CD4-positive, CD25-positive, alpha-beta regulatory T cell (primary cell): ENCODE results near the gene CD300LB. TPM values are rescaled to one million over a fixed set of nuclear protein-coding genes. Genes with fewer than 3 reads are reported as not detected.

Experiments used
- ATAC-seq, 2 donors: fragments of 150-1000 bp; cut with Tn5 transposase; one replicate each; pipeline ENCODE4 v1.10.0; 2021; ENCODE audit warnings: low read depth in 2 of 2, moderate number of reproducible peaks in 2 of 2, moderate library complexity in 1 of 2
- DNase-seq, 3 donors: peaks; one replicate each; pipeline versions ENCODE4 v3.0.0 to v3.0.0-alpha.2; 2012 to 2022; ENCODE audit warnings: mixed read lengths in 1 of 3
- H3K27ac ChIP-seq: one replicate; pipeline ENCODE4 v1.7.0; 2013; ENCODE audit warnings: mild to moderate bottlenecking, low read length; ENCODE audit not compliant: insufficient read depth, poor library complexity, severe bottlenecking
- H3K27me3 ChIP-seq: one replicate; pipeline ENCODE4 v1.7.0; 2013; ENCODE audit warnings: low read length; ENCODE audit not compliant: control insufficient read depth, insufficient read depth
- H3K36me3 ChIP-seq: one replicate; pipeline ENCODE4 v1.7.0; 2013; ENCODE audit warnings: mild to moderate bottlenecking, low read length, moderate library complexity; ENCODE audit not compliant: control insufficient read depth, insufficient read depth
- H3K4me1 ChIP-seq: 2 replicates; pipeline ENCODE4 v1.7.0; 2013; ENCODE audit warnings: mild to moderate bottlenecking, low read length; ENCODE audit not compliant: insufficient read depth, control insufficient read depth, poor library complexity, severe bottlenecking
- H3K4me3 ChIP-seq: one replicate; pipeline ENCODE4 v1.7.0; 2013; ENCODE audit warnings: low read depth, mild to moderate bottlenecking, low read length, moderate library complexity
- H3K9me3 ChIP-seq, 2 experiments: 1 replicate in 1 of 2; 2 replicates in 1 of 2; pipeline ENCODE4 v1.7.0; 2013; ENCODE audit warnings: low read length in 2 of 2, mild to moderate bottlenecking in 1 of 2, moderate library complexity in 1 of 2; ENCODE audit not compliant: control insufficient read depth in 2 of 2
- H3K27ac Mint-ChIP-seq, 3 donors: one replicate each; pipeline ENCODE4 v1.8.0; 2020 to 2022; ENCODE audit warnings: mild to moderate bottlenecking in 3 of 3, mixed read lengths in 3 of 3, moderate library complexity in 2 of 3
- H3K27me3 Mint-ChIP-seq: one replicate; pipeline ENCODE4 v1.8.0; 2022; ENCODE audit warnings: mild to moderate bottlenecking, mixed read lengths
- H3K36me3 Mint-ChIP-seq: one replicate; pipeline ENCODE4 v1.8.0; 2020; ENCODE audit warnings: mixed read lengths
- H3K4me1 Mint-ChIP-seq, 4 donors: one replicate each; pipeline ENCODE4 v1.8.0; 2020 to 2022; ENCODE audit warnings: mixed read lengths in 4 of 4, mild to moderate bottlenecking in 1 of 4
- H3K4me3 Mint-ChIP-seq, 4 donors: one replicate each; pipeline ENCODE4 v1.8.0; 2020 to 2022; ENCODE audit warnings: mild to moderate bottlenecking in 4 of 4, mixed read lengths in 4 of 4, moderate library complexity in 3 of 4
- H3K9me3 Mint-ChIP-seq, 7 donors: one replicate each; pipeline ENCODE4 v1.8.0; 2020 to 2022; ENCODE audit warnings: mixed read lengths in 7 of 7, mild to moderate bottlenecking in 3 of 7, moderate library complexity in 2 of 7
- polyA plus RNA-seq, 4 donors: library from polyadenylated mRNA; unstranded; fragments of 300-500 nt; fragmentation: Illumina TruSeq; gene quantifications; one replicate each; pipeline ENCODE4 v1.2.3, GENCODE V29; 2021
- total RNA-seq: library from RNA; stranded (reverse); gene quantifications from one replicate; pipeline ENCODE4 v1.2.3, GENCODE V29; 2022

CD300LB gene
- total and polyA plus RNA-seq, 5 donors from 2014 or later: not detected

GRCh38 chr17:74485022-74485743, 46.1 kb downstream of the CD300LB start:
- no peak overlapping the region for H3K27ac Mint-ChIP-seq

GRCh38 chr17:74484066-74484465, 47.2 kb downstream of the CD300LB start:
- DNase-seq (no peak), ATAC-seq (no peak)
- Mint-ChIP-seq H3K9me3 (no peaks in the 10 kb centered on the region), H3K4me1 (peaks cover 0 to 11% (median 4%) of the 10 kb centered on the region in 4 donors), H3K27me3 (peaks cover 8% of the 10 kb centered on the region), H3K4me3 (no peak overlapping the region), H3K27ac (no peak overlapping the region), H3K36me3 (no peaks in the 10 kb centered on the region)
- Histone ChIP-seq H3K4me3 (no peak overlapping the region), H3K27ac (no peak overlapping the region), H3K36me3 (no peaks in the 10 kb centered on the region), H3K4me1 (peaks cover 2% of the 10 kb centered on the region), H3K27me3 (peaks cover 3% of the 10 kb centered on the region), H3K9me3 (no peaks in the 10 kb centered on the region)

More at GRCh38 chr17:74485022-74485743, 46.1 kb downstream of the CD300LB start:
- H3K4me3 Mint-ChIP-seq: no peak overlapping the region
- Histone ChIP-seq H3K9me3 (no peaks in the 10 kb centered on the region), H3K36me3 (no peaks in the 10 kb centered on the region), H3K27ac (no peak overlapping the region), H3K4me1 (no peaks in the 10 kb centered on the region), H3K27me3 (peaks cover 3% of the 10 kb centered on the region), H3K4me3 (no peak overlapping the region)
- peaks cover 12% of the 10 kb centered on the region for H3K27me3 Mint-ChIP-seq
- no peaks in the 10 kb centered on the region for H3K36me3 Mint-ChIP-seq
- ATAC-seq (no peak), DNase-seq (no peak)
- no peaks in the 10 kb centered on the region for H3K4me1 Mint-ChIP-seq
- H3K9me3 Mint-ChIP-seq: no peaks in the 10 kb centered on the region

GRCh38 chr17:74481621-74482020, 49.7 kb downstream of the CD300LB start:
- DNase-seq: no peak
- H3K4me3 ChIP-seq: no peak overlapping the region
- H3K27me3 Mint-ChIP-seq: peaks cover 6% of the 10 kb centered on the region
- H3K36me3 Mint-ChIP-seq: no peaks in the 10 kb centered on the region
- H3K4me1 Mint-ChIP-seq: peaks cover 0 to 20% (median 12%) of the 10 kb centered on the region in 4 donors
- H3K27ac Mint-ChIP-seq: no peak overlapping the region
- H3K27ac ChIP-seq: no peak overlapping the region
- H3K9me3 ChIP-seq: no peaks in the 10 kb centered on the region
- H3K4me1 ChIP-seq: peaks cover 10% of the 10 kb centered on the region
- peaks cover 3% of the 10 kb centered on the region for H3K27me3 ChIP-seq
- no peaks in the 10 kb centered on the region for H3K36me3 ChIP-seq
- no peak overlapping the region for H3K4me3 Mint-ChIP-seq
- ATAC-seq: no peak
- H3K9me3 Mint-ChIP-seq: peaks cover 0 to 3% (median under 1%) of the 10 kb centered on the region in 7 donors

GRCh38 chr17:74480290-74480689, 51.0 kb downstream of the CD300LB start:
- ATAC-seq (no peak), DNase-seq (no peak)
- no peak overlapping the region for H3K4me3 Mint-ChIP-seq
- H3K4me1 Mint-ChIP-seq: peaks cover 0 to 20% (median 12%) of the 10 kb centered on the region in 4 donors
- Histone ChIP-seq H3K4me1 (peaks cover 10% of the 10 kb centered on the region), H3K9me3 (peaks cover 7 to 10% of the 10 kb centered on the region in 2 experiments), H3K4me3 (no peak overlapping the region), H3K27ac (no peak overlapping the region), H3K36me3 (no peaks in the 10 kb centered on the region), H3K27me3 (no peaks in the 10 kb centered on the region)
- peak overlapping the region in 1 of 3 donors; percentile 78 for H3K27ac Mint-ChIP-seq
- no peaks in the 10 kb centered on the region for H3K36me3 Mint-ChIP-seq
- peaks cover 6% of the 10 kb centered on the region for H3K27me3 Mint-ChIP-seq
- H3K9me3 Mint-ChIP-seq: peaks cover 0 to 8% (median 4%) of the 10 kb centered on the region in 7 donors

- Mint-ChIP-seq H3K9me3 (peaks cover 0 to 12% (median 4%) of the 10 kb centered on the region in 7 donors), H3K4me1 (peaks cover 0 to 25% (median 13%) of the 10 kb centered on the region in 4 donors), H3K4me3 (peak overlapping the region in 2 of 4 donors; percentile 18 to 57), H3K36me3 (no peaks in the 10 kb centered on the region), H3K27me3 (peaks cover 6% of the 10 kb centered on the region), H3K27ac (peak overlapping the region in 1 of 3 donors; percentile 22)
- peak in 1 of 3 donors; percentile 71 for DNase-seq
- peak; percentile 8 to 56 for ATAC-seq
- peaks cover 9 to 13% of the 10 kb centered on the region in 2 experiments for H3K9me3 ChIP-seq
- H3K4me3 ChIP-seq: peak overlapping the region; percentile 19
- no peak overlapping the region for H3K27ac ChIP-seq
- H3K4me1 ChIP-seq: peaks cover 10% of the 10 kb centered on the region
- no peaks in the 10 kb centered on the region for H3K27me3 ChIP-seq
- H3K36me3 ChIP-seq: no peaks in the 10 kb centered on the region
Measured at GRCh38 chr17:74478420-74479100, 52.7 kb downstream of the CD300LB start.

GRCh38 chr17:74477411-74477810, 53.9 kb downstream of the CD300LB start:
- H3K27ac Mint-ChIP-seq: no peak overlapping the region
- H3K9me3 ChIP-seq: peaks cover 9 to 13% of the 10 kb centered on the region in 2 experiments
- peaks cover 0 to 32% (median 13%) of the 10 kb centered on the region in 4 donors for H3K4me1 Mint-ChIP-seq
- peaks cover 10% of the 10 kb centered on the region for H3K4me1 ChIP-seq
- H3K27me3 ChIP-seq: no peaks in the 10 kb centered on the region
- H3K4me3 Mint-ChIP-seq: no peak overlapping the region
- DNase-seq: no peak
- no peak for ATAC-seq
- peaks cover 0 to 12% (median 4%) of the 10 kb centered on the region in 7 donors for H3K9me3 Mint-ChIP-seq
- H3K27ac ChIP-seq: no peak overlapping the region
- no peak overlapping the region for H3K4me3 ChIP-seq
- H3K36me3 Mint-ChIP-seq: no peaks in the 10 kb centered on the region
- no peaks in the 10 kb centered on the region for H3K36me3 ChIP-seq
- H3K27me3 Mint-ChIP-seq: no peaks in the 10 kb centered on the region

GRCh38 chr17:74475189-74475588, 56.1 kb downstream of the CD300LB start:
- H3K27me3 Mint-ChIP-seq: peaks cover 4% of the 10 kb centered on the region
- Histone ChIP-seq H3K27ac (no peak overlapping the region), H3K36me3 (no peaks in the 10 kb centered on the region), H3K27me3 (no peaks in the 10 kb centered on the region), H3K9me3 (peaks cover 9 to 13% of the 10 kb centered on the region in 2 experiments), H3K4me1 (peaks cover 10% of the 10 kb centered on the region), H3K4me3 (no peak overlapping the region)
- peaks cover 0 to 32% (median 14%) of the 10 kb centered on the region in 4 donors for H3K4me1 Mint-ChIP-seq
- H3K9me3 Mint-ChIP-seq: peaks cover 0 to 12% (median 4%) of the 10 kb centered on the region in 7 donors
- peak overlapping the region in 1 of 3 donors; percentile 2 for H3K27ac Mint-ChIP-seq
- DNase-seq: no peak
- H3K4me3 Mint-ChIP-seq: peak overlapping the region in 1 of 4 donors; percentile 12
- no peak for ATAC-seq
- no peaks in the 10 kb centered on the region for H3K36me3 Mint-ChIP-seq
